NCI-H1105 treated with DMSO at 0.1 percent for 48 hours (cell line): Measurements from ENCODE around the gene SYNGR4.

Experiments
- DNase-seq: peaks from one replicate; lab custom pipeline; 2025; lab: John Stamatoyannopoulos, UW

SYNGR4 gene

DNA sequence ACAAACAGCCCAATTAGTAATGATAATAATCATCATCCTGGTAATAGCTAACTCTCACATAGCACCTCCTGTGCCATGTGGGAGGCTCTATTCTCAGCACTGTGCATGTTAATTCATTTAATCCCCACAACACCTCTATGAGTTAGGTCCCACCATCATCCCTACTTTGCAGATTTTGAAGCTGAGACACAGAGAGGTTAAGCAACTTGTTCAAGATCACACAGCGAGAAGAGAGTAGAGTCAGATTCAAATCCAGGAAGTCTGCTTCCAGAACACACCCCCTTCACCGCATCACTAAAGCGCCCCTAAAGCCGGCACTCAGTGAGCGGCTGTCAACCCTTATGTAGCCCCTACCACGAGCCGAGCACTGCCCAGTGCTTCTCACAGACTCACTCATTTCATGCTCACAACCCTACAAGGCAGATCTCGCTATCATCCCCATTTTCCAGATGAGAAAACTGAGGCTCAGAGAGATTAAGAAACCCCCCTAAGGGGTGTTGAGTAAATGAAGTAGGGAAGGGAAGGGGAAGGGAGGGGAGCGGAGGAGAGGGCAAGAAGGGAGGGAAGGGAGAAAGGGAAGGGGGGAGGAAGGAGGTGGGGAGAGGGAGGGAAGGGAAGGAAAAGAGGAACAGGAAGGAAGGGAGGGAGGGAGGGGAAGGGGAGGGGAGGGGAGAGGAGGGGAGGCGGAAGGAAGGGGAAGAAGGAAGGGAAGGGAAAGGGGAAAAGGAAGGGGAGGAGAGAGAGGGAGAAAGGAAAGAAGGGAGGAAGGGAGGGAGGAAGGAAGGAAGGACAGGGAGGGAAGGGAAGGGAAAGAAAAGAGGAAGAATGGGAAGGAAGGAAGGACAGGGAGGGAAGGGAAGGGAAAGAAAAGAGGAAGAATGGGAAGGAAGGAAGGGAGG, 22.4 kb upstream of the SYNGR4 start:
- no peak for DNase-seq

DNA sequence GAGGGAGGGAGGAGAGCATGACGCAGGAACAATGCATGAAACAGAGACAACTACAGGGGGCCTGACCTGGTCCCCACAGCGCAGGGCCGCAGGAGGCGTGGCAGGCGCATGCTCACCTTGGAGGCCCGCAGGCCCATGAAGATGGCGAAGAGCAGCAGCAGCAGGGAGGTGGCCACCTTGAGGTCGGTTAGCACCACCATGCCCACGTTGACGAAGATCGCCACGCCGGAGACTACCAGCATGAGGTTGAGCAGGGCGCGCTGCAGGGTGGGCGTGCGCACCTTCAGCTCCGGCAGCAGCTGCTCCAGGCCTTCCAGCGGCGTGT, 21.8 kb upstream of the SYNGR4 start:
- no peak for DNase-seq

DNA sequence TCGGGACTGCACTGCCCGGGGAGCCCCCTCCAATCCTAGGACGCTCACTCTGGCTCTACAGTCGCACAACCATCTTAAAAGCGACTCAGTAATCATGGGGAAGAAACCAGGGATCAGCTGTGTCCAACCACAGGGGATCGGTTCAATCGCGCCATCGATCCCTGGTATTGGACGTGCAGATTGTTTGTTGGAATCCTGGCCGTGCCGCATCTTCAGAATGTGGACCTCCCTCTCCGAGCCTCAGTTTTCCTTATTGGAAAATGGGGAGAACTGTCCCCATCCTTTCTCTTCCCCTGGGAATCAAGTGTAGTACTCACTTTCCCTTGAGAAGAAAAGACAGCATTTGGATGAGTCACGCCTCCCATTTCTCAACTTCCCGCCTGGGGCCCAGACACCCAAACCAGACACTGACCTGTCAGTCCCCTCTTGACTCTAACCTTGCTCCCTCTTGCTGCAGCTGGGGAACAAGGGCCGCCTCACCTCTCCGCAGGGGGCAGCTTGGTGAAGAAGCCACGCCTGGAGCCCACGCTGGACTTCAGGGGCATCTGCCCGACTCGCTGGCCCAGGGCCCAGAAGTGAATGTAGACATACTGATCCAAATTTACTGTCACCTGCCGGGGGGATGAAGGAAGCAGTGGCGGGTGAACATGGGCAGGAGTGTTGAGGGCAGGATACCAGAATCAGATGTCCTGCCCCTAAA, 21.2 kb upstream of the SYNGR4 start:
- no peak for DNase-seq

DNA sequence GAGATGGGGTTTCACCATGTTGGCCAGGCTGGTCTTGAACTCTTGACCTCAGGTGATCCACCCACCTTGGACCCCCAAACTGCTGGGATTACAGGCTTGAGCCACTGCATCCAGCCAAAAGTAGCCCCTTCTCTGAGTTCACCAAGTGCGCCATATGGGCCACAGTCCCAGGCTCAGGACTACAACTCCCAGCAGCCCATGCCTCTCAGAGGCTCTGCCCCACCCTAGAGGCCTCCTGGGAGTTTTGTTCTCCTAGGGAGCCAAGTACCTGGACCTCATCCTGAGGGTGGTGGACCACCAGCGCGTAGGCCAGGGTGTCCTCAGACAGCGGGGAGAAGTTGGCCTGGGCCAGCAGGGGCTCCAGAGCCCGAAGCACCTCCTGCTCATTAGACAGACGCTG, 19.3 kb upstream of the SYNGR4 start:
- DNase-seq: no peak

DNA sequence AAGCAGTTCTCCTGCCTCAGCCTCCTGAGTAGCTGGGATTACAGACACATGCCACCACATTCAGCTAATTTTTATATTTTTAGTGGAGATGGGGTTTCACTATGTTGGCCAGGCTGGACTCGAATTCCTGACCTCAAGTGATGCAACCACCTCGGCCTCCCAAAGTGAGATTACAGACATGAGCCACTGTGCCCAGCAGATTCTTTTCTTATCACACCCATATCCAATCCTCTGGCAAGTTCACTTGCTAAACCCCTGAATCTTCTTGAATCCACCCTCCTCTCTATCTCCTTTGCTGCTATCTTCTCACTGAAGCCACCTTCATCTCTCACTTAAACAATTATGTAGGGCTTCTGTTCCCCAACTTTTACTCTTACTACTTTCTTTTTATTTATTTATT, 18.0 kb upstream of the SYNGR4 start:
- no peak for DNase-seq

DNA sequence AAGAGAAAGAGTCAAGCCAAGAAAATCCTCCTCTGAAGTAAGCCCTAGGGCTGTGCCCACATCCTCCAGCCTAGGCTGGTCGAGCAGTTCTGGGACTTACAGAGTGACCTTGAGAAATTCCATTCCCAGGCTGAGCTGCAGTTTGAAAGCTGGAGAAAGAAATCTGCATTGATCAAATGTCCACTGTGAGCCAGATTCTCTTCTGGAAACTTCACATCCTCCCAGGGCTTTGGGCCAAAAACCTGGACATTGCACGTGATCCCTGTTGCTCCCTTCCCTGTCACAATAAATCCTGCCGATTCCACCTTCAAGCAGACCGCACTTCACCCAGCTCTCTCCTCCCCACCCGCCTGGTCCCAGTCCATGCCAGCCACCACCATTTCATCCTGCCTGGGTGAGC, 16.1 kb upstream of the SYNGR4 start:
- no peak for DNase-seq

DNA sequence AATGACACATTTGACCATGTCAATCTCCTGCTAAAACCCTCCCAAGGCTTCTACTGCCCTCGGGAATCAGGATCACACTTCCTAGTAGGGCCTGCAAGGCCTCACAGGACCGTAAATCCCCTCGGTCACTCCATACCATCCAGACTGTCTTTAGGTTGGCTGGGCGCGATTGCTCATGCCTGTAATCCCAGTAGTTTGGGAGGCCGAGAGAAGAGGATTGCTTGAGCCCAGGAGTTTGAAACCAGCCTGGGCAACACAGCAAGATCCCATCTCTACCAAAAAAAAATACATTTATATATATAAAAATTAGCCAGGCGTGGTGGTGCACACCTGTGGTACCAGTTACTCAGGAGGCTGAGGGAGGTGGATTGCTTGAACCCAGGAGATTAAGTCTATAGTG, 15.4 kb upstream of the SYNGR4 start:
- DNase-seq: no peak

DNA sequence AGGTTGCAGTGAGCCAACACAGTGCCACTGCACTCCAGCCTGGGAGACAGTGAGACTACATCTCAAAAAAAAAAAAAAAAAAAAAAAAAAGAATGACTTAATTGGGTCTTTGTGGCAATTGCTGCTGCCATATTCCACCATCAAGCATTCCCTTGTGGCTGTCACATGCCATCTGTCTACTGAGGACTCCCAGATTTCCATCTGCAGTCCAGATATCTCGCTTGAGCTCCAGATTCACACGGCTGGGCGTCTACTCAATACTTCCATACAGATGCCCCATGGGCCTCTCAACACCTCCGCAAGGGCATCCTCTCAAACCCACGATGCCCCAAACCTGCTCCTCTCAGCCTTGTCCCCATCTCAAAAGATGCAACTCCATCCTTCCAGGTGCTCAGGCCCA, 13.3 kb upstream of the SYNGR4 start:
- DNase-seq: no peak

DNA sequence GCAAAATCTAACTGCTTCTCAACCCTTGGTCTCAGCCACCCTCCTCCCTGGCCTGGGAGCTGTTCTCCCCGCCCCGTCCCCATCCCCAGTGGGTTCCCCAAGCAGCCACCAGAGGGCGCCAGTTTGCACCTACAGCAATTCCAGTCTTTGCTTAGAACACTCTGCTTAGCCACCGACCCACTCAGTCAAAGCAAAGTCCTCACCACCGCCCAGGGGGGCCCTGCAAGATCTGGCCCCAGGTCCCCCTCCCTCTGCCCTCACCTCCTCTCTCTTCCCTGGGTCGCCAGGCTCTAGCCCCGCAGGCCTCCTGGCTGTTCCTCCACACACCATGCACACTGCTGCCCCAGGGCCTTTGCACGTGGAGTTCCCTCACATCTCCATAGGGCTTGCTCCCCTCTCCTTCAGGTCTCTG, 12.8 kb upstream of the SYNGR4 start:
- DNase-seq: peak; percentile 40

DNA sequence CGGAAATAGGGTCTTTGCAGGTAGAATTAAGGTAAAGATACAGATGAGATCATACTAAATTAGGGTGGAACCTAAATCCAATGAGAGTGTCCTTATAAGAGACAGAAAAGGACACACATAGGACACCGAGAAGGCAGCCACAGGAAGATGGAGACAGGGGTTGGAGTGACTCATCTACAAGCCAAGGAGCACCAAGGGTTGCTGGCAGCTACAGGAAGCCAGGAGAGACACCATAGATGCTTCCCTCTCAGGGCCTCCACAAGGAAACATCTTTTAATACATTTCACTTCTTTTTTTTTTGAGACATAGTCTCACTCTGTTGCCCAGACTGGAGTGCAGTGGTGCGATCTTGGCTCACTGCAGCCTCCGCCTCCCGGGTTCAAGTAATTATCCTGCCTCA, 10.5 kb upstream of the SYNGR4 start:
- no peak for DNase-seq

DNA sequence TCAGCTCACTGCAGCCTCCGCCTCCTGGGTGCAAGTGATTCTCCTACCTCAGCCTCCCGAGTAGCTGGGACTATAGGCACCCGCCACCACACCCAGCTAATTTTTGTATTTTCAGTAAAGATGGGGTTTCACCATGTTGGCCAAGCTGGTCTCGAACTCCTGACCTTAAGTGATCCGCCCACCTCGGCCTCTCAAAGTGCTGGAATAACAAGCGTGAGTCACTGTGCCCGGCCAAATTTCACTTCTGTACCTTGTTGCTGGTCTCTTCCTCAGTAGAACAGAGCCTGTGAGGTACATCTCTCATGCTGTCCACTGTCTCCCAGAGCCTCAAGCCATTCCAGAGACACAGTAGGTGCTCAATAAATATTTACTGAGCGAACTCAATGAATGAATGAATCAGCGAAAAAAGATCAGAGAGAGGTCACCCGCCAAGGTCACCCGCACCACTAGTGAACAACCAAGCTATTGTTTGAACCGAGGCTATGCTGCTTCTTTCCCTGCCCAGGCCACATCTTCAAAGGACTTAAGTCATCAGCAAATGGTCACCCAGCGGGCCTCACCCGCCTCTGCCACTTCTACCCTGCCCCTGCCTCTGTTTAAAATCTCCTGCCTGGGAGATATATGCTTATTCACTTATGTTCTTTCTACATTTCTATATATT, 9.7 kb upstream of the SYNGR4 start:
- DNase-seq: no peak

DNA sequence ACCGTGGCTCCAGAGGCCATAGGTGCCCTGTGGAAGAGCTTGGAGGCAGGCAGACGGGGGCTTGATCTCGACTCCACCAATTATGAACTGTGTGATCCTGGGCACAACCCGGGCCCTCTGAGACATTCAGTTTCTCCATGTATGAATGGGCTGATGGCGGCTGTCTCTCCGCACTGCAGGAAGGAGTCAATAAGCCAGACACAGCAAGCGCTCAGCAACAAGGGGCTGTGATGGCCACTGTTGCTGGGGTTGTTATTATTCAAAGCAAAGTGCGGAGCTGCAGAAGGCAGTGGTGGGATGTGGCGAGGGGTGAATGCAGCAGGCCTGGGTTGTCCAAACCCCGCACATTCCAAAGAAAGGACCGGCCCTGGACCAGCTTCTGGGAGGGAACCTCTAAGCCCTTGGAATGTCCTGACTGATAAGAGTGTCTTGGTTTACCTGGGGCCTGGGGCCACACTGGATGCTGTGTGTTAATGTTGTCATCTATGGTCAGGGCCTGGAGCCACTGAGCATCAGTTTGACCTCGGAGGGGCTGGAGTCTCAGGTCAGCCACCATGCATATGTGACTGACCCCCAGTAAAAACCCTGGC, 8.7 kb upstream of the SYNGR4 start:
- DNase-seq: no peak

DNA sequence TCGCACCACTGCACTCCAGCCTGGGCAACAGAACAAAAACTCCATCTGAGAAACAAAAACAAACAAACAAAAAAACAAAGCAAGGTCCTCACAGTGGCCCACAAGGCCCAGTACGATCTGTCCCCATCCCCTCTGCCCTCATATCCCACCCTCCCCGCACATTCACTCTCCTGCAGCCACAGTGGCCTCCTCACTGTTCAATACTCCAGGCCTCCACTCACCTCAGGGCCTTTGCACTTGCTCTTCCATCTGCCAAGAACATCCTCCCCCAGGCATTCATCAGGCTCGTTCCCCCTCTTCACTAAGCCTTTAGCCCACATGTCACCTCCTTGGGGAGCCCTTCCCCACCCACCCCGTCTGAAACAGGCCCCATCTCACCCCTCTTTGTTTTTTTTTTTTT, 5.0 kb upstream of the SYNGR4 start:
- no peak for DNase-seq

DNA sequence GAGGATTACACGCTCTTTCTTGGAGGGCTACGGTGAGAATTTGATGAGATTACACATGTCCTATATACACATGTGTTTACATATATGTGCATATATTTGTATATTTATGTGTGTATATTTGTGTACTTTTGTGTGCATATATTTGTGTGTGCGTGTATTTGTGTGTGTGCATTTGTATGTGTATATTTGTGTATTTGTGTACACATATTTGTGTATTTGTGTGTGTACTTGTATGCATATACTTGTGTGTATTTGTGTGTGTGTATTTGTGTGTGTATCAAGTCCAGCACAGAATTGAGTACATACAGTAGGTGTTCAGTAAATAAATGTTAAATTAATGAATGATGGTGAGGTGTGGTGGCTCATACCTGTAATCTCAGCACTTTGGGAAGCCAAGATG, 2.3 kb upstream of the SYNGR4 start:
- no peak for DNase-seq

DNA sequence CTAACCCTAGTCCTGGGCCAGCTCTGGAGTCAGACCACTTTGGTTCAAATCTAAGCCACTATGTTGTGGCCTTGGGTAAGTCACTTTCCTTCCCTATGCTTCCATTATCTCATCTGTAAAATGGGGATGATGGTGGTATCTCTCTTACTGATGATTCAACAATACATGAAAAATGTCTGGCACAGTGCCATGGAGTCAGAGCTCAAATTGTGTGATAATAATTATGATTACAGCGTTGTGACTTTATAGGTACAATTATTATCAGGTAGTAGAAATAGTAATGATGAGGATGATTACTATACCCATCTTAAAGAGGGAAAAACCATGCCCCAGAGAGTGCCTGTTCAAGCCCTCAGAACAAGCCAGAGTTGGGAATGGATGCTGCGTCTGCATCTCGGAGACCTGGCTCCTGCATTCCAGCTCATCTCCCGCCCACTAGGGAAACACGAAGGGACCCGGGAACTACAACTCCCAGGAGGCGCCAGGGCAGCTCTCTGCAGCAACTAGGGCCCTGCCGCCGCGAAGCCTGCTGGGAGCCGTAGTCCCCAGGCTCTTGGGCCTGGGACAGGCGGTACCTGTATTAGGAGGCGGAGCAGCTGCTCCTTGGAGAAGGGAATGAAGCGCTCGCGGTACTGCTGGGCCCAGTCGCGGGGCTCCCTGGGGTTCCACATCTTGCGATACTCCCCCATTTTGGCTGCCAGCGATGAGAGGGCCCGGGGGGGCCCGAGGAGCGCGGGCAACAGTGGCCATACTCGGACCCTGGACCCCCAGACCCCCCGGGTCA, 1.3 kb upstream of the SYNGR4 start:
- DNase-seq: peak; percentile 97

DNA sequence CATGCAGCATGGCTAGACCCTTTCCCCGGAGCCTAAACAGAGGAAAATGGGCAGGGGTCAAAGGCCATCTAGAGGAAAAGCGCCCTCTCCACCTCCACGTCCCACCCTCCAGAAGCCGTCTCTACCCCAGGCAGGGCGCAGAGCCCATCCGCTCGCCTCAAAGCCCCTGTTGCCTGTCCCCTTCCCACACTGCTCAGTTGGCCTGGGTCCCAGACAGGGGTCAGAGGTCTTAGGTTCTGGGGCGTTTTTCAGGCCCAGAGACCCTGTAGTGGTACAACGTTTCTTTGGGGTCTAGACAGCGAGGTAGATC, 712 bp upstream of the SYNGR4 start:
- DNase-seq: no peak

DNA sequence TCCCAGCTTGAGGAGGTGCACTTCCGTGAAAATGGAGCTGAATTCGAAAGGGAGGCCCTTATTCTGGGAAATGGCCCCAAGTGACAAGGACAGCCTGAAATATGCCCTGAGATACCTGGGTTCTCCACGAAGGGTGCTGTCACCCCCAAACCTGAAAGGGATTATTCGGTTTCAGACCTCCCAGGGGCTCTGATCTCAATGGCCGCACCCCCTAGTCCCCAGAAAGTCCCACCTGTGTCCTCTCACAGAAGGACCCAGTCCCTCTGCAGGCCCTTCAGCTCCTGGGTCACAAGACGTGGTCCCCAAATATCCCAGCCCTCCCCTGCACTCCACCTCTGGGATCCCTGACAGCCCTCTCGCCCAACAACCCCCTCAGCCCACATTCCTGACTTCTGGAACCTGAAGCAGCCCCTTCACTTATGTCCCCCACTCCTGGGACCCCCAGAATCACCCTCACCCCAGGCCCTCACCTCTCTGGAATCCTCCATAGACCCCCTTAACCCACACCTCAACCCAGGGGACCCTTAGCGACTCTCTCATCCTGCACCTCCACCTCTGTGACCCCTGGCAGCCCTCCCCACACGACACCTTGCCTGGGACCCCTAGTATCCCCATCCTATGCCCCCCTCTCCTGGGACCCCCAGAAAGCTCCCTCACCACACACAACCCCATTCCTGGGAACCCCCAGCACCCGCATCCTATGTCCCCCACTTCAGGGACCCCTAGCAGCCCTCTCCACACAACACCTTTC, 606 bp downstream of the SYNGR4 start:
- DNase-seq: no peak

DNA sequence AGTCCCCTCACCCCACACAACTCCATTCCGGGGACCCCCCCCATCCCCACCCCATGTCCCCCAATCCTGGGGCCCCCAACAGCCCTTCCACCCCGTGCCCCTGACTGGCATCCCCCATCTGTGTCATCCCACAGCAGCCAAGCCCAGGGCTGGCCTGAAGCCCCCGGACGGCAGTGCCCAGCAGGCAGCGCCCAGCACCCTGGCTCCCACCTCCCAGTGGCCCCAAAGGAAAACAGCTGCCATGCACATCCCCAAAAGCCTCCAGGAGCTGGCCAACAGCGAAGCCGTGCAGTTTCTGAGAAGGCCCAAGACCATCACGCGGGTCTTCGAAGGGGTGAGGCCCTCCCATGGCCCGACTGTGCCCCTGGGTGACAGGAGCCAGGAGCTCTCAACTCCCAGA, 1.4 kb downstream of the SYNGR4 start:
- DNase-seq: no peak

DNA sequence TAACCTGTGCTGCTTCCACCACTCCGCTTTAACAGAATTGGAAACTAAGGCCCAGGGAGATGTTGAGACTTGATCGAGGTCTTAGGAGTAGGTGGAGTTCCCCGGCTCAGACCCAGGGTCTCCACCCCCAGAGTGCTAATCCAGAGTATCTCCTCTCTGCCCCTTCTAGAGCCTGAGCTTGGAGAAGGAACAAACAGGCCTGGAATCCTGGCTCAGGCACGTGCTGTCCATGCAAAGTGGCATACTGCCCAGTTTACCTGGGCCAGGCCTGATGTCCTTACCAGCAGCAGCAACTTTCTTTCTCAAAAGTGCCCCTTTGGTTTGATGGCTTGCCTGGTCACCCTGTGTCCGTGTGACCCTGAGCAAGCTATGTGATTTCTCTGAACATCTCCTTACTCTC, 3.7 kb downstream of the SYNGR4 start:
- DNase-seq: no peak

DNA sequence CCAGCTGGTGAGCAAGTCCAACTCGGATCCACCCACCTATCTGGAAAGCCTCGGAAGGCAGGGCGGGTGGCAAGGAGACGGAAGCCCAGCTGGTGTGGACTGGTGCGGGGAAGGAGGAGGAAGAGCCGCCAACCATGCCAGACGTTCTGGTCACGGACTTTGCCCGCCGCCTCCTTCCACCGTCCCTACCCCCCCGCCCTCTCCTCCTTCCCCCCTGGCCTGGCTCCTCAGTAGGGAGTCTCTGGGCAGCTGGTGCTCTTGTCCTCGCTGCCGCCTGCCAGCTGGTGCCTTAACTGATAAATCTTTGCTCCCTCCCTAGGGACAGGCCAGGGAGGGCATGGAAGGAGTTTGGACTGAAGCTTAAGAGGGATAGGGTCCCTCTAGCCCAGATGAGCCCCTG, 4.8 kb downstream of the SYNGR4 start:
- no peak for DNase-seq

DNA sequence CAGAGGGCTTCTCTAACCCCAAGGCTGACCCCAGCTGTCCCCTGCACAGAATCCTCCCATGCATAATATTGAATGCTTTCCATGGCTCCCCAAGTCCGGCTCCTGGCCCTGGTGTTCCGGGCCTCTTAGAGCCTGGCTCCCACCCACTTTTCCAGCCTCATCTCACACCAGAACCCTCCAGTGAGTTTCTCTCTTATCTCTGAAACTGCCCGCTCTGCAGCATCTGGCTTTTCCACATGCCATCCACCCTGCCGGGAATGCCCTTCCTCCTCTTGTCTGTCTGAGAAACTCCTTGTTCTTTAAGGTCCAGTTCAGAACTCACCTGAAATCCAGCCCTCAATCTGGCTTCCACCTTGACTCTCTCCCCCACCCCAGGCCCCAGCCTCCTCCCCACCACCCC, 6.8 kb downstream of the SYNGR4 start:
- DNase-seq: no peak

DNA sequence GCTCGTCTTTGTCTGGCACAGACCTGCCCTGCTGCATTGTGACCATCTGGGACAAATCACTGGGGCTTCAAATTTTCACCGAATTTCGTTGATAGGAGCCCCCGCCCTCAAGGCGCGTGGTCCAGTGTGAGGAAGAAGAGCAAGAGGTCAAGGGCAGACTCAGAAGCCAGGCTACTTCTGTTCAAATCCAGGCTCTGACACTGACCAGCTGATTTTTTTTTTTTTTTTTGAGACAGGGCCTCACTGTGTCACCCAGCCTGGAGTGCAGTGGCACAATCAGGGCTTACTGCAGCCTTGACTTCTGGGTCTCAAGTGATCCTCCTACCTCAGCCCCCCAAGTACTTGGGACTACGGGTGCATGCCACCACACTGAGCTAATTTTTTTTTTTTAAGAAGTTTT, 7.2 kb downstream of the SYNGR4 start:
- DNase-seq: no peak
